Esophagus muscularis mucosa (tissue), 4 donors: Measurements from ENCODE around the gene EXD1. TPM values are rescaled to one million over a fixed set of nuclear protein-coding genes. Genes with fewer than 3 reads are reported as not detected.
"Not testable (repeated sequence)": the region's sequence is repeated elsewhere in the genome, so short reads cannot be mapped to it uniquely, and the experiment has no call there.

ENCODE experiments used
- DNase-seq: peaks from one replicate; pipeline ENCODE4 v3.0.0-alpha.2; 2017; ENCODE audit errors: extremely low spot score
- H3K27ac ChIP-seq, 4 donors: fragments of 200-600 bp; sonication (generic); replicated peaks in 1 of 4; 1 replicate in 3 of 4; 2 replicates in 1 of 4; pipeline ENCODE4 v1.5.1; 2016 to 2019; ENCODE audit warnings: mild to moderate bottlenecking in 1 of 4
- H3K27me3 ChIP-seq, 4 donors: fragments of 200-600 bp; sonication (generic); one replicate each; pipeline versions ENCODE4 v1.5.1 to v1.6.0; 2016 to 2019
- H3K36me3 ChIP-seq, 4 donors: fragments of 200-600 bp; sonication (generic); one replicate each; pipeline ENCODE4 v1.5.1; 2016 to 2019
- H3K4me1 ChIP-seq, 4 donors: fragments of 200-600 bp; sonication (generic); one replicate each; pipeline ENCODE4 v1.5.1; 2016 to 2019
- H3K4me3 ChIP-seq, 4 donors: fragments of 200-600 bp; sonication (generic); 1 replicate in 2 of 4; 2 replicates in 2 of 4; pipeline ENCODE4 v1.5.1; 2016 to 2019; ENCODE audit warnings: mild to moderate bottlenecking in 4 of 4, moderate library complexity in 1 of 4
- H3K9me3 ChIP-seq, 4 donors: fragments of 200-600 bp; sonication (generic); 1 replicate in 3 of 4; 2 replicates in 1 of 4; pipeline ENCODE4 v1.5.1; 2016 to 2019
- CTCF ChIP-seq, 3 experiments: fragments of 200-600 bp in 2 of 3; fragments of 450-650 bp in 1 of 3; sonication (generic) in 2 of 3; IDR thresholded peaks; one replicate each; pipeline ENCODE4 v1.5.1; 2017 to 2019; ENCODE audit warnings: antibody characterized with exemption in 3 of 3, mild to moderate bottlenecking in 2 of 3, moderate library complexity in 1 of 3
- EP300 ChIP-seq: sonication (generic); formaldehyde crosslinking; IDR thresholded peaks from one replicate; pipeline ENCODE4 v1.6.1; 2017; ENCODE audit warnings: antibody characterized with exemption
- POLR2A ChIP-seq: fragments of 450-650 bp; IDR thresholded peaks from one replicate; pipeline ENCODE4 v1.6.1; 2017; ENCODE audit warnings: antibody characterized with exemption, moderate library complexity, mild to moderate bottlenecking, low read depth
- POLR2AphosphoS5 ChIP-seq, 2 donors: sonication (generic); formaldehyde crosslinking; IDR thresholded peaks; one replicate each; pipeline ENCODE4 v1.6.1; 2017; ENCODE audit warnings: antibody characterized with exemption in 2 of 2
- WGBS: methylation state at CpG from one replicate; pipeline ENCODE4 v1.1.5; 2018; 5-methylcytosine and 5-hydroxymethylcytosine counted together
- intact Hi-C: fragments of 100-400 bp; cut with DNase I; formaldehyde crosslinking; loops from one replicate; pipeline ENCODE4 v1.15.1; 2023
- total RNA-seq, 4 donors: library from RNA; depleted of rRNA; stranded (reverse); fragments of >200 nt; gene quantifications; one replicate each; pipeline versions ENCODE4 v1.1.0 to v1.2.1, GENCODE V29; 2016

EXD1 gene
- total RNA-seq, 4 donors from 2014 or later = not detected

DNA sequence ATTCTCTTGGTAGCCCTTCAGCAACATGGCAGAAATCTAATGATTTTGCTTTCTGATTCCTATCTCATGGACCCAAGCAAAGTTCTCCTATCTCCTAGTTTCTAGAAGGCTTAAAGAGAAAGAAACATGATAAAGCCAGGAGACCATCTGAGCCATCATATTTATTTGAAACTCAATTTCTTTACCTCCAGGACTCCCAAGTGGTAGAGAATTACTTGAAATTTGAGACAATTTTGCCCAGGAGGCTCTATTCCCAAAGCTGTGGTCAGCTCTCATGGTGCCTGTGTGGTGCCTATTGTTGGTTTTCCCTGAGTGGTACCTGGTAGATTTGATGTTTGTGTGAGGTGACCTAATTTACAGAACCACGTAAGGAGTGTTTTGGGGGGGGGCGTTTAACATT is 39.3 kb upstream of the EXD1 start:
- Histone ChIP-seq H3K36me3 (peaks cover 37 to 88% (median 74%) of the 10 kb centered on the region in 4 donors), H3K4me1 (no peaks in the 10 kb centered on the region), H3K27ac (no peak overlapping the region), H3K4me3 (no peak overlapping the region), H3K9me3 (no peaks in the 10 kb centered on the region), H3K27me3 (no peaks in the 10 kb centered on the region)
- TF ChIP-seq EP300 (no peak), POLR2A (no peak), POLR2AphosphoS5 (IDR thresholded peaks at IDR 0.05) (no peak), CTCF (IDR thresholded peaks at IDR 0.05) (no peak)
- 93% methylated on average over 2 of the region's 2 CpGs for WGBS
- no peak for DNase-seq
- intact Hi-C loops = no loop called here

DNA sequence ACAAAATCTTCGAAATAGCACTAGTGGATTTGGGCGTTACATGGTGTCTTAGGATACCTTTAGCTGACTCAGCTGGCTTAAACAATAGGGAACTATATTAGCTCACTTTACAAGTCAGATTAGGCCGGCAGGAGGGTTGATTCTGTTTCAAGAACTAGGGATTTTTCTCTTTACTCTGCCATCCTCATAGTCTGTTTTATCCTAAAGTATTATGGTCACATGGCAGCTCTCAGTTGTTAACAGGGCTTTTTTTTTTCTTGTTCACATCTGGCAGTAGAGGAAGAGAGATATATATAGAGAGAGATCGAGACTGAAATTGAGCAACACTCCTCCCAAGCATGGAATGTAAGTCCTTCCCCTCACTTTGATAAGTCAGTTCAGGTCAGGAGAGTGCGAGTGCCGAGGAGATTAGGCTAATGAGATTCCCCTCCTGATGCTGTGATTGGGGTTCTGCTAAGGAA is 33.4 kb upstream of the EXD1 start:
- intact Hi-C loops = no loop called here
- H3K9me3 ChIP-seq = no peaks in the 10 kb centered on the region
- TF ChIP-seq EP300 = no peak
- no peak for TF ChIP-seq POLR2A
- TF ChIP-seq CTCF (IDR thresholded peaks at IDR 0.05) = no peak
- TF ChIP-seq POLR2AphosphoS5 (IDR thresholded peaks at IDR 0.05) = no peak
- H3K4me1 ChIP-seq = peaks cover 0 to 10% (median under 1%) of the 10 kb centered on the region in 4 donors
- H3K4me3 ChIP-seq = no peak overlapping the region
- H3K27me3 ChIP-seq = no peaks in the 10 kb centered on the region
- 69% methylated on average over 6 of the region's 6 CpGs for WGBS
- H3K27ac ChIP-seq = no peak overlapping the region
- no peak for DNase-seq
- peaks cover 39 to 73% (median 51%) of the 10 kb centered on the region in 4 donors for H3K36me3 ChIP-seq

- peaks cover 43 to 78% (median 54%) of the 10 kb centered on the region in 4 donors for H3K36me3 ChIP-seq
These were observed 32.0 kb upstream of the EXD1 start for GRCh38 chr15:41262571-41262970.

DNA sequence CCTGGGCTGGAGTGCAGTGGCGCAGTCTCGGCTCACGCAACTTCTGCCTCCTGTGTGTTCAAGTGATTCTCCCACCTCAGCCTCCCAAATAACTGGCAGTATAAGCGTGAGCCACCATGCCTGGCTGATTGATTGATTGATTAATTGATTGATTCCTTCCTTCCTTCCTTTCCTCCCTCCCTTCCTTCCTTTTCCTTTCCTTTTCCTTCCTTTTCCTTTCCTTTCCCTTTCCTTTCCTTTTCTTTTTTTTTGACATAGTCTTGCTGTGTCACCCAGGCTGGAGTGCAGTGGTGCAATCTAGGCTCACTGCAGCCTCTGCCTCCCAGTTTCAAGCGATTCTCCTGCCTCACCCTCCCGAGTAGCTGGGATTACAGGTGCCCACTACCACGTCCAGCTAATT is 30.4 kb upstream of the EXD1 start:
- peaks cover 39 to 65% (median 45%) of the 10 kb centered on the region in 4 donors for H3K36me3 ChIP-seq
- H3K4me3 ChIP-seq, H3K9me3 ChIP-seq, H3K27me3 ChIP-seq, H3K27ac ChIP-seq, DNase-seq, intact Hi-C loops: not testable (repeated sequence)
- H3K4me1 ChIP-seq = peaks cover 0 to 10% (median 3%) of the 10 kb centered on the region in 4 donors
- 97% methylated on average over 7 of the region's 7 CpGs for WGBS

More at GRCh38 chr15:41262571-41262970, 32.0 kb upstream of the EXD1 start:
- Histone ChIP-seq H3K4me3 (no peak overlapping the region), H3K27ac (no peak overlapping the region), H3K27me3 (no peaks in the 10 kb centered on the region), H3K9me3 (no peaks in the 10 kb centered on the region), H3K4me1 (peaks cover 0 to 10% (median 3%) of the 10 kb centered on the region in 4 donors)
- 96% methylated on average over 8 of the region's 8 CpGs for WGBS
- no peak for DNase-seq
- TF ChIP-seq EP300 (no peak), CTCF (IDR thresholded peaks at IDR 0.05) (no peak), POLR2A (no peak), POLR2AphosphoS5 (IDR thresholded peaks at IDR 0.05) (no peak)
- intact Hi-C loops = no loop called here

DNA sequence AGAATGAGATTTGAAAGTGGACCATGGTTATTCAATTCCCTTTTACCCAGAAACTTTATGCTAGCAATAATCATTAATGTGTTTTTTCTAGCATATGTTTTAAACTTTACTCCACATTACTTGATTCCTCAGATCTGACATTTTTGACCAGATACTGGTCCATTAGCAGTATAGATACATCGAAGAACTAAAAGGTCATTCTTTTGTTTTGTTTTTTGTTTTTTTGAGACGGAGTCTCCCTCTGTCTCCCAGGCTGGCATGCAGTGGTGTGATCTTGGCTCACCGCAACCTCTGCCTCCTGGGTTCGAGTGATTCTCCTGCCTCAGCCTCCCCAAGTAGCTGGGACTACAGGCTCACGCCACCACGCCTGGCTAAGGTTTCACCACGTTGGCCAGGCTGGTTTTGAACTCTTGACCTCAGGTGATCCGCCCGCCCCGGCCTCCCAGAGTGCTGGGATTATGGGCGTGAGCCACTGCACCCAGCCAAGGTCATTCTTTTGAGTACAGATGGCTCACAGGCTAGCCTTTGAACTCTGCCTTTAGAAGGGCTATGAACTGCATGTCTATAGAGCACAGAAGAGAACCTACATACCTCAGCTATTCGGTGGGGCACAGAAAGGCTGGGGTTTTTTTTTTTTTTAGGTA is 29.1 kb upstream of the EXD1 start:
- Histone ChIP-seq H3K27ac (no peak overlapping the region), H3K4me3 (no peak overlapping the region), H3K36me3 (peaks cover 26 to 63% (median 37%) of the 10 kb centered on the region in 4 donors), H3K27me3 (no peaks in the 10 kb centered on the region), H3K9me3 (no peaks in the 10 kb centered on the region), H3K4me1 (peaks cover 0 to 10% (median 3%) of the 10 kb centered on the region in 4 donors)
- intact Hi-C loops = no loop called here
- no peak for TF ChIP-seq POLR2A
- WGBS = 81% methylated on average over 12 of the region's 12 CpGs
- no peak for DNase-seq
